ENCODE measurements around the gene DHCR7. TPM values are rescaled to one million over a fixed set of nuclear protein-coding genes. Genes with fewer than 3 reads are reported as not detected.
A peak's percentile ranks its signal among the peaks of the same experiment; 100 is the strongest.
"Not testable (repeated sequence)": the region's sequence is repeated elsewhere in the genome, so short reads cannot be mapped to it uniquely, and the experiment has no call there.

Gene DHCR7
- total and polyA plus RNA-seq, 5 donors = 28.7 to 73.5 (median 58.9) TPM

DNA sequence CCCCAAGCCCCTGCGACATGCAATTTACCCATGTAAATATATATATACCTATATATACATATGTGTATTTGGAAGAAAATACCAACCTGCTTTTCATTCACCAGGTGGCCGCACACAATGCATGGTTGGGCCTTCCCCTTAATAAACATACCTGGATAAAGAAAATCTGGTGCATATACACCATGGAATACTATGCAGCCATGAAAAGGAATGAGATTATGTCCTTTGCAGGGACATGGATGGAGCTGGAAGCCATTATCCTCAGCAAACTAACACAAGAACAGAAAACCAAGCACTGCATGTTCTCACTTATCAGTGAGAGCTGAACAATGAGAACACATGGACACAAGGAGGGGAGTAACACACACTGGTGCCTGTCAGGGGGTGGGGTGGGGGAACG is 25.9 kb downstream of the DHCR7 start:
- DNase-seq = not testable (repeated sequence)

DNA sequence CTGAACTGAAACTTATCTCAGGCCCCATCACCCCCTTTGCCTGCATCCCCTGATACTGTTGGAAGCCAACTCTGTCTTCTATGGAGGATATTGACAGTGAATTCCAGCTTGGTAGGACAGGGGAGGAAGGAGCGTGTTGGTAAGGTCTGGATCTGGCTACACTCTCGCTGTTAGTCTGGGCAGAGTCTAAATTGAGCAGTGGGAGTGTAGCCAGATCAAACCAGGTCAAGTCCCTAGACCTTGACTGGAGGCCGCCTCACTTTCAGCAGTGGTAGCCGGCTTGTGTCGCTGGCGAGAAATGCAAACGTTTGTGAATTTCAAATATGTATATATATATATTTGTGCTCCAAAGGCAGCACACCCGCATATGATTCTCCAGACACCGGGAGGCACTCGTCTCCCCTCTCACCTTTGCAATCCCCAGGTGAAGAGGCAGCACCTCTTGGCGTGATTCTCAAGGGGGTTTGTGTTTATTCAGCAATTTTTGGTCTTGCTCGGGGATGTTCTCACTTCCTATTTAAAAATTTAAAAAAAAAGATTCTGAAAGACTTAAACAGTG is 26.7 kb downstream of the DHCR7 start:
- H3K27ac ChIP-seq (ENCODE audit: low read length) = no peak overlapping the region
- 83% methylated on average over 12 of the region's 12 CpGs for WGBS
- no peak overlapping the region for H3K4me3 ChIP-seq (ENCODE audit: low read length)
- ATAC-seq = no peak
- intact Hi-C loops (cut with DNase I) = no loop called here
- no peaks in the 10 kb centered on the region for H3K4me1 ChIP-seq (ENCODE audit: control insufficient read depth, insufficient read depth, low read length)
- no peaks in the 10 kb centered on the region for H3K9me3 ChIP-seq (ENCODE audit: control insufficient read depth, low read length)
- no peak for DNase-seq
- H3K27me3 ChIP-seq (ENCODE audit: control insufficient read depth, insufficient read depth) = no peaks in the 10 kb centered on the region

More for the DNA sequence above, 25.9 kb downstream of the DHCR7 start:
- H3K4me3 ChIP-seq (ENCODE audit: low read length); intact Hi-C loops (cut with DNase I); ATAC-seq; H3K27ac ChIP-seq (ENCODE audit: low read length); H3K4me1 ChIP-seq (ENCODE audit: control insufficient read depth, insufficient read depth, low read length); H3K27me3 ChIP-seq (ENCODE audit: control insufficient read depth, insufficient read depth); H3K9me3 ChIP-seq (ENCODE audit: control insufficient read depth, low read length): not testable (repeated sequence)
- WGBS = 95% methylated on average over 3 of the region's 3 CpGs

DNA sequence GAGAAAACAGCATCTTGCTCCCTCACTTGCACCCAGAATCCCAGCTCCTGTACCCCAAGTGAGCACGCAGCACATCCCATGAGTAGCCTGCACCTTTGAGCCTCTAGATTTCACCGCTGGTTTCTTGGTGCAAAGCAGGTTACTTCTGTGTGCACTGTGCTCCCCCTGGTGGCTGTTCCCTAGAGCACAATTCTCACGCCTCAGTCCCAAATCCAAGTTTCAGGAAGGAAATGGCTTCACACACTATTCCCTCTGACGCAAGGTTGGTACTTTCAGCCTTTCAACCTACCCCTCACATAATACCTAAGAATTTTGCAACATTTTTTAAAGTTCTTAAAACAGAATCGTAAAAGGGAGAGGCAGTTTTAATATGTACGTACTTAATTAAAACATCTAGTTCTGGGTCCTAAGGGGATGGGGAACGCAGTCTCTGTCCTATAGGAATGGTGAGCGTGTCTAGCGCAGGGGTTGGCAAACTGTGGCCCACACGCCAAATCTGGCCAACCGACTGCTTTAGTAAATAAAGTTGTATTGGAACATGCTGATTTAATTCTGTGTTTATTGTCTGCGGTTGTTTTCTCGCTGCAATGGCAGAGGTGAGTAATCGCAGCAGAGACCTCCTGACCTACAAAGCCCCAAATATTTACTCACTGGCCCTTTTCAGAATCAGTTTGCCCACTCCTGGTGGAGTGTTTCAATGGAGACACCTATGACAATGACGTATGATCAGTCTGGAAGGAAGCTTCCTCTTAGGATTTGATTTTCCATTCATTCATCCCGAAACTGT is 27.5 kb downstream of the DHCR7 start:
- no peak overlapping the region for H3K4me3 ChIP-seq (ENCODE audit: low read length)
- H3K4me1 ChIP-seq (ENCODE audit: control insufficient read depth, insufficient read depth, low read length) = no peaks in the 10 kb centered on the region
- intact Hi-C loops (cut with DNase I) = no loop called here
- H3K27ac ChIP-seq (ENCODE audit: low read length) = no peak overlapping the region
- DNase-seq (no peak), ATAC-seq (peak in 1 of 2 donors; percentile 44)
- H3K27me3 ChIP-seq (ENCODE audit: control insufficient read depth, insufficient read depth) = no peaks in the 10 kb centered on the region
- WGBS = 74% methylated on average over 16 of the region's 16 CpGs
- H3K9me3 ChIP-seq (ENCODE audit: control insufficient read depth, low read length) = no peaks in the 10 kb centered on the region

DNA sequence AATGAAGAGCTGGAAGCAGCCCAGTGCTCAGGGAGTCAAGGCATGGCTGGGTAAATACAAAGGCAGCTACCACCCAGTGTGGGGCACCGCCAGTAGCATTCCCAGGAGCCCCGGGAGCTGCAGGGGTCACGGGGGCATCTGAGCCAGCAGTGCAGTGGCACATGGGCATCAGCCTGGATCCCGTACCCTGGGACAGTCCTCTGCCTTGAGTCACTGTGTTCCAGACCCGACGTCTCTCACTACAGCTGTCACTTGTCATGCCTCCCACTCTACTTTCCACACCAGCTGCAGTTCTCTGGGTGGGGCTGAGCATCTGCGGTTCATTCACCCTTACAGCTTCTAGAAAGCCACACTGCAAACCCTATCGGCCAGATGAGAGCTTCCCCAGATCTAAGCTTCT is 29.6 kb downstream of the DHCR7 start:
- WGBS = 56% methylated on average over 8 of the region's 8 CpGs
- ATAC-seq (peak in 1 of 2 donors; percentile 14), DNase-seq (no peak)
- Histone ChIP-seq H3K27ac (ENCODE audit: low read length) (no peak overlapping the region), H3K4me3 (ENCODE audit: low read length) (no peak overlapping the region), H3K4me1 (ENCODE audit: control insufficient read depth, insufficient read depth, low read length) (no peaks in the 10 kb centered on the region), H3K27me3 (ENCODE audit: control insufficient read depth, insufficient read depth) (no peaks in the 10 kb centered on the region), H3K9me3 (ENCODE audit: control insufficient read depth, low read length) (no peaks in the 10 kb centered on the region)
- intact Hi-C loops (cut with DNase I) = loop anchor here in 2 of 4 donors (10.0 kb wide), 1 partner anchor 604 kb away; no protein-coding TSS in a partner anchor

DNA sequence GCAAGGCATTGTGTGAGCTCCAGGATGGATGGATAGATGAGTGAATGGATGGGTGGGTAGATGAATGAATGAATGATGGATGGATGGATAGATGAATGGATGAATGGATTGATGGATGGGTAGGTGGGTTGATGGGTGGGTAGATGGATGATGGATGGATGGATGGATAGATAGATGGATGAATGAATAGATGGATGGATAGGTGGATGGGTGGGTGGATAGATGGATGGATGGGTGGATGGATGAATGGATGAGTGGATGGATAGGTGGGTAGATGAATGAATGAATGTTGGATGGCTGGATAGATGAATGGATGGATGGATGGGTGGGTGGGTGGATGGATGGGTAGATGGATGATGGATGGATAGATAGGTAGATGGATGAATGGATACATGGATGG is 33.5 kb downstream of the DHCR7 start:
- Histone ChIP-seq H3K9me3 (ENCODE audit: control insufficient read depth, low read length) (no peaks in the 10 kb centered on the region), H3K27ac (ENCODE audit: low read length) (no peak overlapping the region), H3K27me3 (ENCODE audit: control insufficient read depth, insufficient read depth) (no peaks in the 10 kb centered on the region), H3K4me1 (ENCODE audit: control insufficient read depth, insufficient read depth, low read length) (no peaks in the 10 kb centered on the region), H3K4me3 (ENCODE audit: low read length) (no peak overlapping the region)
- ATAC-seq = no peak
- intact Hi-C loops (cut with DNase I) = loop anchor here in 2 of 4 donors (10.0 kb wide), 1 partner anchor 600 kb away; no protein-coding TSS in a partner anchor
- no peak for DNase-seq

DNA sequence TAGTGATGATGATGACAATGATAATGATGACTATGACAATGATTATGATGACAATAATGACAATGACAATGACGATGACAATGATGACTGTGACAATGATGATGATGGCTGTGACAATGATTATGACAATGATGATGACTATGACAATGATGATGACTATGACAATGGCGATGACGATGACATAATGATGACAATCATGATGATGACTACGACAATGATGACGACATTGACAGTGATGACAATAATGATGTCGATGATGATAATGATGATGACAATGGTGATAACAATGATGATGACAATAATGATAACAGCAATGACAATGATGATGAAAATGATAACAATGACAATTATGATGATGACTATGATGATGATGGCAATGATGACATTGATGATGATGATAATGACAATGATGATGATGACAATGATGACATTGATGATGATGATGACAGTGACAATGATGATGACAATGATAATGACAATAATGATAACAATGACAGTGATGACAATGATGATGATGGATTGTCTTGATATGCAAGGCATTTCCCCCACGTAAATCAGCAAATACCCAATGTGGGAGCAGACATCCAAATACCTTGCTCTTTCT is 37.7 kb downstream of the DHCR7 start:
- no peak for ATAC-seq
- Histone ChIP-seq H3K9me3 (ENCODE audit: control insufficient read depth, low read length) (no peaks in the 10 kb centered on the region), H3K27me3 (ENCODE audit: control insufficient read depth, insufficient read depth) (no peaks in the 10 kb centered on the region), H3K4me3 (ENCODE audit: low read length) (no peak overlapping the region), H3K4me1 (ENCODE audit: control insufficient read depth, insufficient read depth, low read length) (no peaks in the 10 kb centered on the region), H3K27ac (ENCODE audit: low read length) (no peak overlapping the region)
- intact Hi-C loops (cut with DNase I) = loop anchor here in 2 of 4 donors (10.0 kb wide), 1 partner anchor 596 kb away; no protein-coding TSS in a partner anchor
- DNase-seq = no peak
- 79% methylated on average over 7 of the region's 7 CpGs for WGBS

DNA sequence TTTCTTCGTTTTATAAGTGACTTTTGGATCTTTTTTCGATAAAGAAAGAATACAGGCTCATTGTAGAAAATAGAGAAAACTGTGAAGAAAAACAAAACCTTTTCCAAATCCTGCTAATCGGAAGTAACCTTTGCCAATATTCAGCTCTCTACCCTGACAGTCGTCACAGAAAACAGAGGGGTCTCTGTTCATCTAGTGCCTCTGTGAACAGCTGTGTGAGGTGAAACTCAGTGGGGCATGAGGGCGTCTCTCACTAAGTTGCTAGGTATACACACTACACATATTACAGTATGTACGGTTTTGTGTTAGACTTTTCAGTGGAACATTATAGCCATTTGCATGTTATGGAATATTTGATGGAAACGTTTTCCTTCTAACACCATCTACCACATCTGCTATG is 39.4 kb downstream of the DHCR7 start:
- no peaks in the 10 kb centered on the region for H3K9me3 ChIP-seq (ENCODE audit: control insufficient read depth, low read length)
- no peak for DNase-seq
- H3K27ac ChIP-seq (ENCODE audit: low read length) = no peak overlapping the region
- 65% methylated on average over 7 of the region's 7 CpGs for WGBS
- no peaks in the 10 kb centered on the region for H3K27me3 ChIP-seq (ENCODE audit: control insufficient read depth, insufficient read depth)
- intact Hi-C loops (cut with DNase I) = no loop called here
- no peak for ATAC-seq
- H3K4me1 ChIP-seq (ENCODE audit: control insufficient read depth, insufficient read depth, low read length) = no peaks in the 10 kb centered on the region
- no peak overlapping the region for H3K4me3 ChIP-seq (ENCODE audit: low read length)

DNA sequence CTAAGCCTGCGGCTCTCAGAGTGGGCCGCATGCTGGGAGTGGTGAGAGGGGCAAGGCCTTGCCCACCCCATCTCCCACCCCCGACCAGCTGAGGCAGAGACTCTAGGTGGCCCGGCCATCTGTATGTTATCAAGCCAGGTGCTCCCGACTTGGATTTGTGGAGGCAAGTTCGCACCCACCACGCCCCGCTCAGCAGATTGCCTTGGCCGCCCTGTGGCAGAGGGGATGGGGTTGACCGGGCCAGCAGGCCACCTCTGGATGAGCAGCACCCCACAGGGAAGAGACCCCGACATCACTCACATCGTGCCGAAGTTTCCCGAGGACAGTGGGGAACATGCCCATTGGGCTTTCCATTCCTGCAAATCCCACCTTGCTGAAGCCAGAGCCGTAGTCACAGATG is 40.8 kb downstream of the DHCR7 start:
- DNase-seq (no peak), ATAC-seq (no peak)
- no peaks in the 10 kb centered on the region for H3K4me1 ChIP-seq (ENCODE audit: control insufficient read depth, insufficient read depth, low read length)
- H3K9me3 ChIP-seq (ENCODE audit: control insufficient read depth, low read length) = no peaks in the 10 kb centered on the region
- intact Hi-C loops (cut with DNase I) = no loop called here
- H3K27me3 ChIP-seq (ENCODE audit: control insufficient read depth, insufficient read depth) = no peaks in the 10 kb centered on the region
- H3K27ac ChIP-seq (ENCODE audit: low read length) = no peak overlapping the region
- no peak overlapping the region for H3K4me3 ChIP-seq (ENCODE audit: low read length)
- 85% methylated on average over 15 of the region's 15 CpGs for WGBS

DNA sequence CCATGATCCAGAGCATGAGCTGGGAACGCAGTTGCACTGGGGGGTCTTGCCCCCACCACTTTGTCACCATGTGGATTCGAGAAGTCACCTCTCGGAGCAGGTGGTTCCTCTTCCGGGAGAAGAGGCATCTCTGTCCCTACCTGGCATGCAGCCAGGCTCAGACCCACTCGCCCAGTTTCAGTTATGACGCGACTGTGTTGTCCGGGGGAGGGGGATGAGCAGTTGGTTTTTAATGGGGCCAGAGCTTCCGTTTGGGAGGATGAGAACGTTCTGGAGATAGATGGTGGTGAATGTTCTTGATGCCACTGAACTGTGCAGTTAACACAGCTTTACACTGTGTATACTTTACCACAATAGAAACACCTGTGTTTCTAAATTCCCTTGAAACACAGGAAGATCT is 41.5 kb downstream of the DHCR7 start:
- ATAC-seq (no peak), DNase-seq (no peak)
- H3K9me3 ChIP-seq (ENCODE audit: control insufficient read depth, low read length) = no peaks in the 10 kb centered on the region
- intact Hi-C loops (cut with DNase I) = no loop called here
- no peaks in the 10 kb centered on the region for H3K27me3 ChIP-seq (ENCODE audit: control insufficient read depth, insufficient read depth)
- no peaks in the 10 kb centered on the region for H3K4me1 ChIP-seq (ENCODE audit: control insufficient read depth, insufficient read depth, low read length)
- H3K27ac ChIP-seq (ENCODE audit: low read length) = no peak overlapping the region
- 64% methylated on average over 10 of the region's 10 CpGs for WGBS
- no peak overlapping the region for H3K4me3 ChIP-seq (ENCODE audit: low read length)

DNA sequence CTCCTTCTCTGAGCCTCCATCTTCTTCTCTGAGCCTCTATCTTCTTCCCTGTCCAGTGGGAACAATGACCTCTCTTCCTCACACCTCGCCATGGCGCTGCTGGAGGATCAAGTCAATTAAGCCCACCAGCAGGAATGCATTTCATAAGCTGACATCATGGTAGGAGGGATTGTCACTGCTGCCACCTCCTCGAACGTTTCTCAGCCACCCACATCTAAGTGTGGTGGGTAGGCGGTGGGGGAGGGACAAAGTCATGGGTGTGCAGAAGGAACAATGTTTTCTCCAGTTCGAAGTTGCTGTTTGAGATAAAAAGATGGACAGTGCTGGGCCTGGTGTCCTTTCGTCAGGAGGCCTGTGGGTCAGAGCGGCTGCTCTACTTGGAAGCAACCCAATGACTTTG is 44.0 kb downstream of the DHCR7 start:
- intact Hi-C loops (cut with DNase I) = no loop called here
- Histone ChIP-seq H3K4me3 (ENCODE audit: low read length) (no peak overlapping the region), H3K27me3 (ENCODE audit: control insufficient read depth, insufficient read depth) (no peaks in the 10 kb centered on the region), H3K4me1 (ENCODE audit: control insufficient read depth, insufficient read depth, low read length) (no peaks in the 10 kb centered on the region), H3K27ac (ENCODE audit: low read length) (no peak overlapping the region), H3K9me3 (ENCODE audit: control insufficient read depth, low read length) (no peaks in the 10 kb centered on the region)
- 70% methylated on average over 8 of the region's 8 CpGs for WGBS
- ATAC-seq (no peak), DNase-seq (no peak)

DNA sequence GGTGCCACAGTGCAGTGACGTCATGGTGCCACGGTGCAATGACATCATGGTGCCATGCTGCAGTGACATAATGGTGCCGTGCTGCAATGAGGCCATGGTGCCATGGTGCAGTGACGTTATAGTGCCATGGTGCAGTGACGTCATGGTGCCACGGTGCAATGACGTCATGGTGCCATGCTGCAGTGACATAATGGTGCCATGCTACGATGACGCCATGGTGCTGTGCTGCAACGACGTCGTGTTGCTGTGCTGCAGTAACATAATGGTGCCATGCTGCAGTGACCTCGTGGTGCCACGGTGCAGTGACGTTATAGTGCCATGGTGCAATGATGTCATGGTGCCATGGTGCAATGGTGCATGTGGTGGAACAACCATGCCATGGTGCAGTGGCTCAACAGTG is 45.3 kb downstream of the DHCR7 start:
- 82% methylated on average over 15 of the region's 15 CpGs for WGBS
- no peak overlapping the region for H3K4me3 ChIP-seq (ENCODE audit: low read length)
- no peaks in the 10 kb centered on the region for H3K4me1 ChIP-seq (ENCODE audit: control insufficient read depth, insufficient read depth, low read length)

More for the DNA sequence above, 45.3 kb downstream of the DHCR7 start:
- ATAC-seq (no peak), DNase-seq (no peak)
- intact Hi-C loops (cut with DNase I) = no loop called here
- Histone ChIP-seq H3K27ac (ENCODE audit: low read length) (no peak overlapping the region), H3K9me3 (ENCODE audit: control insufficient read depth, low read length) (no peaks in the 10 kb centered on the region), H3K27me3 (ENCODE audit: control insufficient read depth, insufficient read depth) (no peaks in the 10 kb centered on the region)
